ENCODE results near the gene PKDCC.
A peak's percentile ranks its signal among the peaks of the same experiment; 100 is the strongest.
"Not testable (repeated sequence)": the region's sequence is repeated elsewhere in the genome, so short reads cannot be mapped to it uniquely, and the experiment has no call there.

PKDCC gene

DNA sequence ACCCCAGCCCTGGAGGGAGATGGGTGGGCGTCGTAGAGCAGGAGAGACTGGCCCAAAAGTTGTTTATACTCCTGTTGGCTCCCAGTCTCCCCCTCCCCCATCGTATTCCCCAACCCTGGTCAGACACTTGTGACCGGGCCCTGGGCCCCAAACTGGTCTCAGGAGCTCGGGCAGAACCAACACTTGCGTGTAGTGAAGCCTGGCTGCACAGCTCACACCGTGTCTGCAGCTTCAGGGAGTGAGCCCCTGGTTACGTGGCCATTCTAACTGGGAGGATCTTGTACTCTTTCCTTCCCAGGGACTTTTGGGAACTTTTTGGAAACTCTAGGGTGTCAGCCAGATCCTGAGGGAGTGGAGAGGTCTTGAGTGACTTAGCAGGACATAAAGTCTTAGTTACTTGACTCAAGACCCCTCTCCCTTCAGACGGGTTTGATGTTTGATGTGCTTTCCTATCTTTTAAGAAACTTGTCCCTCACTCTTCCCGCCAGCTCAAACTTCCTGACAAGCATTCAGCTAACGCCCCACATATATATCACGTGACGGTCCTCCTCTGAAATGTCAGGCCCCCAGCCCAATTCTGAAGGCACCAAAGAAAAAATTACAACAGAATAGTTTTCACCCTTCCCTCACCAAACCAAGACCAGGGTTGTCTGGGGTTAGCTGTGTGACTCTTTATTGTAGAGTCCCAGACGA lies 2.3 kb downstream of the PKDCC start:
- no peak for DNase-seq

DNA sequence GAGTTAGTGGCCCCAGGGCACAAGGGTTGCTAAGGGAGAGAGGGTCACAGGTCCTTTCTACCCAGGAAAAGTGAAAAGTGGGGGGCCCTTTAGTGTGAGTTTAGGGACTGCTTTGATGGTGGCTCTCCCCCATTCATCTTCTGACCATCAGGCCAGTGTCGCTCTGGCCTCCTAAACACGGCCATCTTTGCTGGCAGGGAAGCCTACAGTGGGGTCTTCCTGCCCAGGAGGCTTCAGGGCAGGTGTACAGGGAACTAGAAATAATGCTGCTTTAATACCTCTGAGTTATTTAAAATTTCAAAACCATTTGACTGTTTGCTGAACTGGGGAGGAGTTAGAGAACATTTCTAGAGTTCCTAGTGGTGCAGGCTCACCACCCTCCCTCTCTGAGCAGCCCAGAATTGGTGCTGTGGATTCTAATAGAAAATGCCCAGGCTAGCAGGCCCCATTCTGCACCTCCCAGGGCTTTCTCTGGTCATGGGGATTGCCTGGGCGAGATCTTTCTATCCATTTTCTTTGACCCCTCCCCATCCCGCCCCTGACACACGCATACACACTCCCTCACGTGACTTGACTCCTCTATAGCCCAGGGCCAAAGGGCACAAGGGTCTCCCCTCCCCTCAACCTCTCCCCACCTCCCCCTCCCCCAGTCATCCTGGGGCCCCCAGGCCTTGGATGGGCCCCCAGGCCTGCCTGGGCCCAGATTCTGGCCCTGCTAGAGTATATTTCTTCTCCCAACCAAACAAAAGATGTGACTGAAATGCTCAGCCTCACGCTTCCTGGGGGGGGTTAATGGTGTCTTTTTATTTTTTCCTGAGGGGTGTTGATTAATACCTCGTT lies 3.1 kb downstream of the PKDCC start:
- no peak for DNase-seq

DNA sequence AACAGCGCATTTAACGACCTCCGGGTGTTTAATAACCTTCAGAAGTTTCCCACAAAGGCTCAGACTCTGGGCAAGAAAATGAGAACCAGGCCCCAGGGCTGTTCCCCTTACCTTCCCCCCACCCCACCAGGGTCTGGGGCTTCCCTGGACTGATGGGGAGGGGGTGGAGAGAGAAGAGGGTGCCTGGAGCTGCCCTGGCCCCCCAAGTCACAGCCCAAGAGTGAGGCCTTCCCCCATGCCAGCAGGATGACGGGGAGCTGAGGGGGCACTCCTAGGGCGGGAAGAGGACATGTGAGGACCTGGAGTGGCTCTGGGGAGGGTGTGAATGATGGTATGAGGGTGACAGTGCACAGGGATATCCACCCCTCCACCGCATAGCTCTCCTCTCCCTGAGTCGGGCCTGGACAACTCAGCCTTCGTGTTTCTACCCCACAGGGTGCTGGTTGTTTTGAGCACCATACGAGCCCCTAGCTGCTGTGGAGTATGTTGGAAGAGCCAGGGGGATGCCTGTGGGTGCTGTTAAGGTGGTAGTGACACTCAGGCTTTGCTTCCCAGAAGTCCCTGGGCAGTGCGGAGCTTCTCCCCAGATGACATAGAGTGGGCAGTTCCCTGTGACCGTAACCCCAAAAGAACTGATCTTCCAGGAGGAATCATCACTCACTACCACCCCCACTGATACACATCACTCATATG lies 3.9 kb downstream of the PKDCC start:
- no peak for DNase-seq

DNA sequence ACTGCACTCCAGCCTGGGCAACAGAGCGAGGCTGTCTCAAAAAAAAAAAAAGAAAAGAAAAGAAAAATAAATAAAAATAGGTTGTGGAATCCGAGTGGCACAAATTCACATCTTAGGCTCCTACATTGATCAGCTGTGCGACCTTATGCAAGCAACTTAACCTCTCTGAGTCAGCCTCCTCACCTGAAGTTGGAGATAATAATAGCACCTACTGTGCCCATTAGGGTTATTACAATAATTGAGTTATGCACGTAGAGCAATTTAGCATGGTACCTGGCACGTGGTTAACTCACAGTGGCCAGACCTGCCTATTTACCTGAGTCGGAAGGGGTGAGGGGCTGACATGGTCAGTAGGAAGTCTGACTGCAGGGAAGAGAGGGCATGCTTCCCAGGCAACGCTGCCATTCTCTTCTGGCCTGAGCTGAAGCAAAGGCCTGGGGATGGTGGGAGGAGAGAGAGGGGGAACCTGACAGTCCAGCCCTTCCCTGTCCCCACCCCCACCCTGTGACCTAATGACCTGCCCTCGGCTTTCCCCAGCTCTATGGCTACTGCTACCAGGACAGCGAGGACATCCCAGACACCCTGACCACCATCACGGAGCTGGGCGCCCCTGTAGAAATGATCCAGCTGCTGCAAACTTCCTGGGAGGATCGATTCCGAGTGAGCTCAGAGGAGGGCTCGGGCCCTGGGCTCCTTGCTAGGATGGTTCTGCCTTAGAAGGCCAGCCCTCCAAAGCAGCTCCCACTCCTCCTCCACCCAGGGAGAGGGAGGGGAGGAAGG lies 5.1 kb downstream of the PKDCC start:
- no peak for DNase-seq

DNA sequence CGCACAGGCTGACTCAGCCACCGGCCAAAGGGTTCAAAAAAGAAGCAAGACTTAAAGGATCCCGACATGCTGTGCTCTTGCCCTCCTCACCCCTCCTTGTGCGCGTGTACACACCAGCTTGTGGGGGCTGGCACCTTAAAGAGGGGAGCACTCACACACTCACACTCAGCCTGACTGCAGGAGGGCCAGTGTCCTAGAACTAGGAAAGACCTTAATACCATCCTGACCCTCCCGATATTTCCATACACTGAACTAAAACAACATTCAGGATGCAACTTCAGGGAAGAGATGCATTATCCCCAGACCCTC lies 5.6 kb downstream of the PKDCC start:
- DNase-seq = no peak

DNA sequence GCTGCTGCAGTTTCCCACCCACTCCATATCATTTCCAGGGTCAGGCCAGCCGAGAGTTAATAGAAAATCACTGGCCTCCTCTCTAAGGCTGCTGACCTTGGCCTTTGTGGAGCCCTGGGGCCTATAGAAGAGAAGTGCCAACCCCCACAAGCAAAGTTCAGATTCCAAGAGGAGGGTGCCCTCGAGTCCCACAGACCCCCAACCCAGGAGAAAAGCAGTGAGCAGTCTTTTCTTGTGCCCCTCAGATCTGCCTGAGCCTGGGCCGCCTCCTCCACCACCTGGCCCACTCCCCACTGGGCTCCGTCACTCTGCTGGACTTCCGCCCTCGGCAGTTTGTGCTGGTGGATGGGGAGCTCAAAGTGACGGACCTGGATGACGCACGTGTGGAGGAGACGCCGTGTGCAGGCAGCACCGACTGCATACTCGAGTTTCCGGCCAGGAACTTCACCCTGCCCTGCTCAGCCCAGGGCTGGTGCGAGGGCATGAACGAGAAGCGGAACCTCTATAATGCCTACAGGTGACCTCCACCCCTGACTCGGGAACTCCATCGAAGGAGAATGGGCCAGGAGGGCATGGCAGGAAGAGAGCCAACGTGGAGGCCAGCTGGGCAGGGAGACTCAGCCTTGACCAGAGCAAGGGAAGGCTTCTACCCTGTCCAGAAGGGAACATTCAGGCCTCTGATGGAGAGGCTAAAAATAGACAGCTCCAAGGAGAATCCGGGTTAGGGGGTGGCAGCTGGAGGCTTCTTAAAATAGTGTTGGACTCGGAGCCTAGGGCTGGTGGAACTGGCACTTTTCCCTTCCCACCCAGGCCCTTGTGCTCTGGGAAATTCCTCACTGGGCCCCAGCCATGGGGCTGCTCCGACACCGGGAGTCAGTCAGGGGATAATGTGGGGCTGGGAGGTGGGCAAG lies 6.2 kb downstream of the PKDCC start:
- no peak for DNase-seq

DNA sequence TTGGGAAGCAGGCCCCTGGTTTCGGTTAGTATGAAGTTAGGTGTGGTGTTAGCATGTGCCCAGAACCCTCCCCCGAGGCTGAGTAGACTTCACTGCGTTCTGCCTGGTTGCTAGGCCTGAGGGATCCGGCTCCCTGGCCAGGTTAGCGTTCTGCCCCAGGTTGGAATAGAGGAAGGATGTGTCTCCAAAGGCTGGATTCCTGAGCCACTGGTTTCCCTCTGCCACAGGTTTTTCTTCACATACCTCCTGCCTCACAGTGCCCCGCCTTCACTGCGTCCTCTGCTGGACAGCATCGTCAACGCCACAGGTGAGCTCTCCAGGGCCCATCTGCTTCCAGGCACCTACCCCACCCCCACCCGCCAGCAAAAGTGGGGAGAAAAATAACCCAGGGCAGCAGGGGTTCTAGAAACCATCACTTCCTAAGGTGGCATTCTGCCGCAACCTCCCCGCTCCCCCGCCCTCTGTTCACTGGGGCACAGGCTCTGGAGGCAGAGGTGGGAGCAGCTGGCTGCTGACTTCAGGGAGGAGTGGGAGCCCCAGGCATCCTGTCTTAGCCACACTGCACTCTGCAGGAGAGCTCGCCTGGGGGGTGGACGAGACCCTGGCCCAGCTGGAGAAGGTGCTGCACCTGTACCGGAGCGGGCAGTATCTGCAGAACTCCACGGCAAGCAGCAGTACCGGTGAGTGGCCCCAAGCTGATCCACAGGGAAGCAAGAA lies 7.1 kb downstream of the PKDCC start:
- DNase-seq = no peak

DNA sequence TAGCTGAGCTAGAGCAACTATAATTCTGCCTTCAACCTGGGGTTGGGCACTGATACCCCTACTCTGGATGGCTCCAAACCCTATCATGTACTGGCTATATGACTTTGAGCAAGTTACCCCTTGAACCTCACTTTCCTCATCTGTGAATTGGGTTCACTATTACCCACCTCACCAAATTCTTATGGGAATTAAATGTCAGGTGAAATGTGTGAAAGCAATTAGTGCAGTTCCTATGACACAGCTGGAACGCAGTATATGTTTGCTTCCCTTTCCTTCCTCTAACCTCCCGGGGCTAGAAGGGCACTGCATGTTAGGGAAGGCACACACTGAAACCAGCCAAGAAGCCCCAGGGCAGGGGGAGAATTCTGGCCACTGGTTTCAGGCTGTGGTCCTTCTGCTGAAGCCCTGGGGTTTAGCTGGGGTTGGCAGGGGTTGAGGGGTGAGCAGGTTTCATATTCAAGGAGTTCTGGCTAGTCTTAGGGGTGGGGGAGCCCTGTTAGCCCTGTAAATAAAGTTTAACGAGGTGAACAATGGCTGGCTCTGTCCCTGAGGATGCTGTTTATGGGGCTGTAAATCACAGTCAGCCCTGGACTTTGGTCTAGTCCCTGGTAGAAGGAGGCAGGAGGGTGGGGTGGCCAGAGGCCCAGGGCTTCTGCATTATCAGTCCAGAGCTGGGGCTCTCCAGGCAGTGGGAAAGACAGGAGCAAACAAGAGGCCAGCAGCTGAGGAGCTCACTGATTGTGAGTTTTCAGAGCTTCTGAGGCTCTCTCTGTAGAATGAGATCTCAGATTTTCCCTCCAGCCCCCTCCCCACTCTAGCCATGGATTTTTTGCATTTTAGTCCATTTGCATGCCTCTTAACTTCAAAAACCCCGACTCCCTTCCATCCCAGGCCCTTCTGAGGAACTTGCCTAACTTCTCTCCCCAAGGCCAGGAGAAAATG lies 8.0 kb downstream of the PKDCC start:
- DNase-seq = no peak

DNA sequence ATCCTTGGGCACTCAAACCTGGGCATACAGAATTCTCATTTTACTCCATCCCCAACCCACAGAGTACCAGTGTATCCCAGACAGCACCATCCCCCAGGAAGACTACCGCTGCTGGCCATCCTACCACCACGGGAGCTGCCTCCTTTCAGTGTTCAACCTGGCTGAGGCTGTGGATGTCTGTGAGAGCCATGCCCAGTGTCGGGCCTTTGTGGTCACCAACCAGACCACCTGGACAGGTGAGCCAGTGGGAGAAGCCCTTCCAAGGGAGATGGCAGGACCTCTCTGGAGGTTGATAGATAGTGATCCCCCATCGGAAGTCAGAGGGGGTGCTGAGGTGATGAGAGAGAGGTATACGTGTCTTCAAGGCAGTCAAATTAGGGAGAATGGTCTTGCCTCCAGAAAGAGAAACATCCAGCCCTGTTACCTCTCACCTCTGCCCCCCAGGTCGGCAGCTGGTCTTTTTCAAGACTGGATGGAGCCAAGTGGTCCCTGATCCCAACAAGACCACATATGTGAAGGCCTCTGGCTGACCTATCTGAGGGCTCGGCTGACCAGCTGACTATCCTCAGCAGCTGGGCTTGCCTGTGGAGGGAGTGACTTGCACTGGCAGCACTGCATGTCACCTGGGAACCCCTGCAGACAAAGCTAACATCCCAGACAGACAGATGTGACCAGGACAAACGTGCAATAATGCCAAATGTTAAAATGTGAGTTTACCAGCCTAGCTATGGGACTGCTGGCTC lies 9.5 kb downstream of the PKDCC start:
- no peak for DNase-seq

DNA sequence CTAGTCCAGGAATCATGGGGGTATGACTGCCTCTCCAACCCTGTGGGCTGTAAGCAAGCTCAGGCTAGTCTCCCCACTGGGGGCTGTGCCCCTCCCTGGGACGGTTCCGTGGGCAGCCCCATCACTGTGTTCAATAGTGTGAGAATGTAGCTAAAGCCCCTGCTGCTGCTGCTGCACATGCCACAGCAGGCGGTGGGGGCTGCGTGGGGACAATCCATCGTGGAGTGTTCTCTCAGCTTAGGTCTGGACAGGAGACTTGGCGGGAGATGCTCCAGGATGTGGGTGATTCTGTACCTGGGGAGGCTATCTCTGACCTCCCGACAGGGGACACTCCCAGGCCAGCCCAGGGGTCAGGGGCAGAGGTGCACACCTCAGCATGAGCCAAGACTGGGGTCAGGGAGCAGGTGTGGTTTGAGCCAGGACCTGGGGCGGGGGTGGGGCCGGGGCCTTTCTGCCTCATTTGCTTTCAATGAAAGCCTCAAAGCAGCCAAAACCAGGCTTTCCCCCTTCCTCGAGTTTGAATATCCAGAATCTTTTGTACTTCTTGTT lies 10.2 kb downstream of the PKDCC start:
- DNase-seq = no peak

DNA sequence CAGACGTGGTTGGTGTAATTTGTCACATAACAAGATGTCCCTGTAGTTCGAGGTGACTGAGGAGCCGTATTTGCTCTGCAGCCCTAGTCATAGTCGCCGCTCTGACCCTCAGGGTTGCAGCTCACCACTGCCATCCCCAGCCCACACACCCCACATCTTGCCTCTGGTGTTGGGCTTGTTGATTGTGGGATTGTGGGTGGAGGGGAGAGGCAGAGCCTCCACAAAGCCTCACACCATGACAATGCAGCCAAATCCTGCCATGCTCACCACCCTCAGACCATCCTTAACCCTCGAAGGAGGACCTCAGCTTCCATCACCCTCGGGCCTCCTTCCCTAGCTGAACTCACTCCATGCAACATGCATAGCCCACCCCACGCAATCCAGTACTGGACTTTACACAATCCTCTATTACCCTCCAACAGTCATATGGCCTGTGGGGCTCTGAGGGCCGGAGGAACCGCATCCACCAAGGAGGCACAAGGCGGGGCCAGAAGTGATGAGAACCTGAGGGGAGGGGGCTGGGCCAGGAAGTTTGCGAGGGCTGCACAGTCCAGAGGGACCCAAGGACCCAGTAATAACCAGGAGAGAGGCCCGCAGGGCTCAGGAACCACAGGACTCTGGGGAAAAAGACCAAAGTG lies 11.6 kb downstream of the PKDCC start:
- DNase-seq = no peak

DNA sequence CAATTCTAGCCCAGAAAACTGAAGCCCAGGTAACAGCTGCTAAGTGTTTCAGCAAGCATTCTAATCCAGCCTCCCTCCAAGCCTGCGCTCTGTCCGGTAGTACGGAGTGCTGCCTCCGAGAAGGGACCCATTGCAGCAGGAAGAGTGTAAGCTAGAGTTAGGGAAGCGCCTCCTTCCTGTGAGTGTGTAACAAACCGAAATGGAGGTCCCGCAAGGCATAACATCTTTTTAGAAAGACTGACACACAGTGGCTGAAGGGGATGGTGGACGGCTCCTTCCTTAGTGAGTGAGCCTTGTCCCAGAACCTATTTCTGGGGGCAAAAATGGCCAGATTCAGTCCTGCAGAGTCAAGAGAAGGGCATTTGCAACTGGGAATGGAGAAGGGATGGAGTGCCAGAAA lies 12.2 kb downstream of the PKDCC start:
- DNase-seq = peak; percentile 12 to 23

DNA sequence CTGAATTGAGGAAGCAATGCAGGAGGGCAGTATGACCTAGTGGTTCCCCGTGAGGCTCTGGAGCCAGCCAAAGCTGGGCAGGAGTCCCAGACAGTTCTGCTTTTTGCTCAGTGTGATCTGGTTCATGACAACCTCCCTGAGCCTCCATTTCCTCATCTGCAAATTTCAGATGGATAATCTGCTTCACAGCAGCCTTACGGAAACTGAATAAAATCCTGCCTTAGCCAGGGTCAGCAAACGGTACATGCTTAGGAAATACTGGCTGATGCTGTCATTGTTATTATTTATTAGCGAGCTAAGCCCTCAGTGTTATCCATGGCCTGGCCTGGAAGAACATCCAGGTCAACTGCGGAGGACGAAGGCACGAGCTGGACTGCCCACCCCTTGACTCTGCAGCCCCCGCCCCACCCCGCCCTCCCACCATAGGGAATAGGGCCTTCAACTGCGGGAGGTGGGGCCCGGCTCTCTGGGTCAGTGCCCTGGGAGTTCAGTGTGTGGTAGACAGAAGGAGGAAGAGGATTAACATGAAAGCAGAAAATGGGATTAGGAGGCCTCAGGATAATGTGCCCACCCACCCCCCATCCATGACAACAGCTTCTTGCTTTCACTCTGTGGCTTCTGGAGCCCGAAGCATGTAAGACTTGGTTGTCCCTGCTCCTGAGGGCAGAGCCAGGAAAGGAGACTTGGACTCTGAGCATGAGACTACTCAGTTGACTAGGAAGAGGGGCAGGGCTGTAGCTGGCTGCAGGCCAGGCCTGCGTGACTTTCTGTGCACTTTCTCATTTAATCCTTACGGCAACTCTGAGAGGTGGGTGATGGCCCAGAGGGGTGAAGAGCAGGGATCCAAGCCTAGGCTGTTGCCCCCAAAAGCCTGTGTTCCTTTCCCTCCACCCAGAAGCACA lies 13.1 kb downstream of the PKDCC start:
- DNase-seq = peak; percentile 74 to 76

DNA sequence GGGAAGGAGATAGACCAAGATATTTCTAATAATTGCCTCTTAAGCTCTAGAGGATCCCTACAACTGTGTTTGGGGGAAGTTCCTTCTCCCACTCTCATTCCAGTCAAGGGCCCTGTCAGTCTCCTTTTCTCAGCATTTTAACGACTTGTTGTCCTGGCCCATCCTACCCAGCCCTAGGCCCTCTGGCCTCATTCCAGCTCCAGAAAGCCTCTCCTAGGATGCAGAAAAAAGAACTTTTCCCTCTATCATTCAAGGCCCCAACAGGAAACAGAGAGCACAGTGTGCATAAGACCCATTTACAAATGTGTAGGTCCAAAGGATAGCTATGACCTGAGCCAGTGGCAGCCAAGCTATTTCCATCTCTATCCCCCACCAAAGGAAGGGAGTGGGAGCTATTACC lies 14.0 kb downstream of the PKDCC start:
- DNase-seq = no peak

DNA sequence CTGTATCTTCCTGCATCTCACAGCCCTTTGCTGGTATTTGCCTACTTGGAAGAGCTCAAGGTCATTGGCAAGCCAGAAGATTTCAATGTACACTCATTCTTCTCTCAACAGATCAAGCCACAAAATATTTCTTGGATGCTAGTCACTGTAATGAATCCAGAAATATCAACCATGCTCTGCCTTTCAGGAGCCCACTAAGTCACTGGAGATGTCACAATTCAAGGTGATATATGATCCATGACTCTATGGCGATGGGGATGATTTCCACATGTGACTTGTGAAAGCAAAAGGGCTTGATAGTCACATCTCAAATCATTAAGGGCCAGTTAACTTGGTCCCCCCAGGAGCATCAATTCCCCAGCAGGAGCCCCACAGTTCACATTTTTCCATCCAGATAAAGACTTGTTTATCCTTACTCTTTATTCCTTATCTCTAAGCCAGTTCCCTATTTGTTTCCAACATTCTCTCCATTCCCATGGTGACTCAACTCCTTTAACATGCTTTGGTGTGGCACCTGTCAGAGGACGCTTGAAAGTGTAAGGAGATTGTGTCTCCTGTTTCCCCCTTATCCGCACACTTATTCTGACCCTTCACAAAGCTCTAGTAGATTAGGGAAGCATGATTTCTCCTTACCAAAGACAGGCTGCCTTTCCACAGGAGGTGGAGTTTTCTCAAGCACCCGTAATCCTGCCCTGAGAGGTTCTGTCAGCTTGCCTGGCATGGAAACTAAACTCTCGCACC lies 15.8 kb downstream of the PKDCC start:
- no peak for DNase-seq

DNA sequence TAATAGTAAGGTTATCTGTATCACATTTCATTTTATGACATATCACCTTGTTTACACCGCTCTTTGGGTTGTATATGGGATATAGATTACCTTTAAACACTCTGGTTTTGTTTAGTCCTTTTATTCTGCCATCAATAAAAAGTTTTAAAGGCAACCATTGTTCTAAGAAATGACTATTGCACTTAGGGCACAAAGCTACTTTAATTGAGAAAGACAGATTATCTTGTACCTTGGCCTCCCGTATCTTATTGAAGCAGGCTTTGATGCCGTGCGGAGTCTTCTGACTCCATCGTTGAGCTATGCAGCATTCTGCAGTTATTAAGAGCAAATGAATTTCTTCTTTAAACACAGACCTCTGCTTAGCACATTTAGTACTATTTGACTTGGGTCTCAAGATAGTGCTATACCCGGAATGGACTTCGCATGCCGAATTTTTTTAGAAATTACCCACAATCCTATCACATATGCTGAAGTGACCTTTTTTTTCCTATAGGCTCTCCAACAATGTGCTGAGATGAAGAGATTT lies 16.7 kb downstream of the PKDCC start:
- no peak for DNase-seq

DNA sequence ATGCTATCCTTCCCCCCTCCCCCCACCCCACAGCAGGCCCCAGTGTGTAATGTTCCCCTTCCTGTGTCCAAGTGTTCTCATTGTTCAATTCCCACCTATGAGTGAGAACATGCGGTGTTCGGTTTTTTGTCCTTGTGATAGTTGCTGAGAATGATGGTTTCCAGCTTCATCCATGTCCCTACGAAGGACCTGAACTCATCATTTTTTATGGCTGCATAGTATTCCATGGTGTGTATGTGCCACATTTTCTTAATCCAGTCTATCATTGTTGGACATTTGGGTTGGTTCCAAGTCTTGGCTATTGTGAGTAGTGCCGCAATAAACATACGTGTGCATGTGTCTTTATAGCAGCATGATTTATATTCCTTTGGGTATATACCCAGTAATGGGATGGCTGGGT lies 17.9 kb downstream of the PKDCC start:
- not testable (repeated sequence) for DNase-seq
